Heart left ventricle (tissue), 16 donors: ENCODE measurements around the gene C2orf15. TPM values are rescaled to one million over a fixed set of nuclear protein-coding genes. Genes with fewer than 3 reads are reported as not detected.

Experiments used
- ATAC-seq, 4 donors: fragments of 200-7000 bp; cut with Tn5 transposase; one replicate each; pipeline ENCODE4 v1.9.1; 2020 to 2022; ENCODE audit warnings: moderate library complexity in 4 of 4, mild to moderate bottlenecking in 3 of 4, moderate number of reproducible peaks in 1 of 4
- DNase-seq, 5 donors: peaks; one replicate each; pipeline ENCODE4 v3.0.0-alpha.2; 2020
- H3K27ac ChIP-seq, 12 donors: fragments of 200-600 bp; sonication (generic) in 4 of 12; one replicate each; pipeline versions ENCODE4 v1.5.0 to v1.8.0; 2016 to 2022; ENCODE audit warnings: mild to moderate bottlenecking in 2 of 12
- H3K27me3 ChIP-seq, 9 donors: fragments of 200-600 bp; sonication (generic) in 2 of 9; one replicate each; pipeline versions ENCODE4 v1.5.1 to v1.8.0; 2016 to 2022; ENCODE audit warnings: mild to moderate bottlenecking in 3 of 9
- H3K36me3 ChIP-seq, 9 donors: fragments of 200-600 bp; sonication (generic) in 2 of 9; one replicate each; pipeline versions ENCODE4 v1.5.0 to v1.8.0; 2018 to 2022; ENCODE audit warnings: mild to moderate bottlenecking in 2 of 9
- H3K4me1 ChIP-seq, 12 donors: fragments of 200-600 bp; sonication (generic) in 4 of 12; one replicate each; pipeline versions ENCODE4 v1.5.0 to v1.8.0; 2016 to 2022; ENCODE audit warnings: mild to moderate bottlenecking in 3 of 12
- H3K4me3 ChIP-seq, 12 donors: fragments of 200-600 bp; sonication (generic) in 4 of 12; one replicate each; pipeline versions ENCODE4 v1.5.0 to v1.8.0; 2017 to 2022; ENCODE audit warnings: mild to moderate bottlenecking in 9 of 12, moderate library complexity in 4 of 12
- H3K9me3 ChIP-seq, 12 donors: fragments of 200-600 bp; sonication (generic) in 4 of 12; one replicate each; pipeline versions ENCODE4 v1.5.0 to v1.8.0; 2016 to 2022; ENCODE audit warnings: mild to moderate bottlenecking in 1 of 12
- CTCF ChIP-seq, 12 donors: fragments of 200-600 bp; sonication (generic) in 4 of 12; IDR thresholded peaks; one replicate each; pipeline versions ENCODE4 v1.5.0 to v1.8.0; 2018 to 2022; ENCODE audit warnings: antibody characterized with exemption in 12 of 12, mild to moderate bottlenecking in 5 of 12
- POLR2A ChIP-seq, 2 donors: fragments of 450-650 bp; IDR thresholded peaks; one replicate each; pipeline ENCODE4 v1.6.1; 2017; ENCODE audit warnings: antibody characterized with exemption in 2 of 2, mild to moderate bottlenecking in 2 of 2, moderate library complexity in 2 of 2
- WGBS, 4 donors: extraction: QIAGEN DNeasy Blood & Tissue Kit in 2 of 4; methylation state at CpG; one replicate each; pipeline versions ENCODE4 v1.1.5 to v1.1.7; 2013 to 2018; 5-methylcytosine and 5-hydroxymethylcytosine counted together
- intact Hi-C, 10 donors: fragments of 100-400 bp; cut with DNase I; formaldehyde crosslinking; loops; one replicate each; pipeline versions ENCODE4 v1.11.1 to v1.14.2; 2022
- polyA plus RNA-seq, 2 donors: library from polyadenylated mRNA; stranded (reverse); fragments of 200-250 nt; gene quantifications; one replicate each; pipeline ENCODE4 v1.2.3, GENCODE V29; 2013
- total RNA-seq, 9 donors: library from RNA; depleted of rRNA in 2 of 9; stranded (reverse); fragments of >200 nt in 2 of 9; fragmentation: NEBNext Ultra II Directional in 3 of 9; extraction: Animal tissue kit (Norgen Biotek cat#: 25700) in 3 of 9; gene quantifications; one replicate each; pipeline versions ENCODE4 v1.1.0 to v1.2.4, GENCODE V29; 2016 to 2023
- donor health status: ischemic (EF 13 %, LVEDD 7.1; RV severe dilation, severe dysfunction).
- donor health status: healthy with polysubstance abuse.
- donor health status: DM: no; HTN: yes; CAD: no.
- donor health status: DM: no; HTN: no; CAD: no.
- donor health status: ischemic (EF 25% LVEDD 6.9; RV normal size, moderate dysfunction).
- donor health status: ischemic (EF 25% LVEDD 5.7; RV mildly dilated, moderate dysfunction).
- donor health status: healthy.
- donor health status: DM: yes; HTN: yes; CAD: no.
- donor health status: ischemic (EF 35%, LVEDD 5.7; RV mildly dilated, moderate dysfunction).
- donor health status: nonischemic (EF 11% LVEDD 7.7; RV severe dilation, severe dysfunction).
- donor health status: DM: yes; HTN: yes; CAD: no.
- donor health status: PGD.
- donor health status: ischemic (EF 29% LVEDD 5.4; RV normal size, mild dysfunction).
- donor health status: nonischemic (EF 23%, LVEDD 6.1; RV moderate dilation, normal function).

The C2orf15 gene
- total and polyA plus RNA-seq, 11 donors, result 0.04 to 0.70 (median 0.49) TPM; not detected in 7

- intact Hi-C loops, result loop anchor here in 8 of 10 donors (1.0 to 10.0 kb wide), 7 partner anchors 27 to 314 kb away; partner anchors contain the start of genes TXNDC9 (in 8 of the 8), EIF5B (in 6 of the 8), REV1 (in 3 of the 8) and C2orf15 (in 1 of the 8)
- H3K36me3 ChIP-seq, result peaks cover 0 to 10% (median 0%) of the 10 kb centered on the region in 9 donors
- DNase-seq, result peak; percentile 92 to 94 (median 93)
- no peaks in the 10 kb centered on the region for H3K9me3 ChIP-seq
- H3K27ac ChIP-seq, result peak within 1 kb of the TSS in 11 of 12 donors; percentile 57 to 92 (median 78)
- no peaks in the 10 kb centered on the region for H3K27me3 ChIP-seq
- H3K4me1 ChIP-seq, result peaks cover 4 to 56% (median 28%) of the 10 kb centered on the region in 12 donors
- WGBS, 4 donors, result 0 to 1% (median 0%) methylated on average over 39 of the region's 39 CpGs
- TF ChIP-seq POLR2A (IDR thresholded peaks at IDR 0.05) (peak in 1 of 2 donors; percentile 77), CTCF (IDR thresholded peaks at IDR 0.05) (no peak)
- H3K4me3 ChIP-seq, result peak within 1 kb of the TSS; percentile 66 to 92 (median 80)
- peak; percentile 98 to 99 (median 98) for ATAC-seq
These were observed 39.5 kb downstream of the C2orf15 start, which contains the start of the genes MITD1 and MRPL30 for GRCh38 chr2:99180755-99181623. Gene MITD1 (minus strand): TSS chr2:99181058. CDS start chr2:99180981, 77 bp downstream. Gene MRPL30 (plus strand): TSS chr2:99181184. CDS start chr2:99186204, 5,020 bp downstream.

DNA sequence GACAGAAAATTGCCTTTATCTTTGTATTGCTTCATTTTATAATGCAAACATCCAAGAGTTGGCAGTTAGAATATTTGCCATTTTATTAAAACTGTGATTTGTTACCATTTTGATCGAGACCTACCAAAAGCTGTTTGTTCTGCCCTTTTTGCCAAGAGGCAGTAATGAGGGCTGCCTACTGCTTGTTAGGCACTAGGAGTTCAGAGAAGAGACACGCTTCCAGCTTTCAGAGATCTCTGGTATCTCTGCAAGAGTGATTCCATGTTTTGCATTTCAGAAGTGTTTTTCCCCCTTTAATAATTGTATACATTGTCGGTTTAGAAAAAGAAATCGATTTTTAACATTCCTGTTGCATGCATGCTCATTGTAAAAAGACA lies 40.1 kb downstream of the C2orf15 start:
- Histone ChIP-seq H3K36me3 (peaks cover 0 to 11% (median under 1%) of the 10 kb centered on the region in 9 donors), H3K4me1 (peaks cover 4 to 55% (median 28%) of the 10 kb centered on the region in 12 donors), H3K27me3 (no peaks in the 10 kb centered on the region), H3K27ac (peak overlapping the region in 10 of 12 donors; percentile 62 to 92 (median 78)), H3K4me3 (peak overlapping the region; percentile 66 to 92 (median 80)), H3K9me3 (no peaks in the 10 kb centered on the region)
- WGBS, 4 donors, result 3 to 6% (median 4%) methylated on average over 4 of the region's 4 CpGs
- ATAC-seq, result no peak
- TF ChIP-seq POLR2A (IDR thresholded peaks at IDR 0.05) (no peak), CTCF (IDR thresholded peaks at IDR 0.05) (no peak)
- intact Hi-C loops, result loop anchor here in 8 of 10 donors (1.0 to 10.0 kb wide), 7 partner anchors 27 to 313 kb away; partner anchors contain the start of genes TXNDC9 (in 8 of the 8), EIF5B (in 6 of the 8), REV1 (in 3 of the 8) and C2orf15 (in 1 of the 8)
- no peak for DNase-seq

GRCh38 chr2:99183025-99183424 lies 41.5 kb downstream of the C2orf15 start:
- no peak for ATAC-seq
- intact Hi-C loops, result loop anchor here in 6 of 10 donors (5.0 to 10.0 kb wide), 4 partner anchors 41 to 312 kb away; partner anchors contain the start of genes EIF5B (in 5 of the 6), TXNDC9 (in 5 of the 6), REV1 (in 3 of the 6) and C2orf15 (in 1 of the 6)
- Histone ChIP-seq H3K27ac (no peak overlapping the region), H3K36me3 (peaks cover 0 to 21% (median 9%) of the 10 kb centered on the region in 9 donors), H3K4me3 (no peak overlapping the region), H3K27me3 (no peaks in the 10 kb centered on the region), H3K4me1 (peaks cover 4 to 50% (median 28%) of the 10 kb centered on the region in 12 donors), H3K9me3 (no peaks in the 10 kb centered on the region)
- TF ChIP-seq CTCF (IDR thresholded peaks at IDR 0.05), result no peak
- TF ChIP-seq POLR2A (IDR thresholded peaks at IDR 0.05), result no peak
- no peak for DNase-seq
- 95 to 96% (median 96%) methylated on average over 3 of the region's 3 CpGs for WGBS, 4 donors
